WTC11 (cell line): ENCODE data around the gene WFDC1. TPM values are rescaled to one million over a fixed set of nuclear protein-coding genes. Genes with fewer than 3 reads are reported as not detected.

ENCODE experiments used
- ATAC-seq: fragments of 200-7000 bp; cut with Tn5 transposase; 2 replicates; pipeline ENCODE4 v1.10.0; 2021; ENCODE audit warnings: mild to moderate bottlenecking, moderate library complexity
- CTCF ChIA-PET: fragments of 300-600 bp; sonication (Branson Sonifier 250); formaldehyde crosslinking; loops from one replicate; lab custom pipeline; 2021; ENCODE audit warnings: antibody characterized with exemption; lab: Charles Lee
- POLR2A ChIA-PET: fragments of 350-600 bp; sonication (Branson Sonifier 250); formaldehyde crosslinking; loops from one replicate; lab custom pipeline; 2021; ENCODE audit warnings: antibody characterized with exemption; lab: Charles Lee
- DNase-seq: peaks from one replicate; pipeline ENCODE4 v3.0.0; 2021; ENCODE audit warnings: low spot score
- H3K27ac Mint-ChIP-seq: 2 replicates; pipeline ENCODE4 v1.8.0; 2021; ENCODE audit warnings: mixed read lengths
- H3K27me3 Mint-ChIP-seq: 2 replicates; pipeline ENCODE4 v1.8.0; 2021; ENCODE audit warnings: low read depth, mild to moderate bottlenecking, moderate library complexity, mixed read lengths
- H3K36me3 Mint-ChIP-seq: 2 replicates; pipeline ENCODE4 v1.8.0; 2021; ENCODE audit warnings: mixed read lengths
- H3K4me1 Mint-ChIP-seq: 2 replicates; pipeline ENCODE4 v1.8.0; 2022; ENCODE audit warnings: mixed read lengths
- H3K4me3 Mint-ChIP-seq: 2 replicates; pipeline ENCODE4 v1.8.0; 2021; ENCODE audit warnings: mild to moderate bottlenecking, moderate library complexity, mixed read lengths
- H3K9me3 Mint-ChIP-seq: 2 replicates; pipeline ENCODE4 v1.8.0; 2021; ENCODE audit warnings: mixed read lengths
- AR ChIP-seq: fragments of 250-450 bp; sonication (Bioruptor Pico); IDR thresholded peaks from 2 replicates; pipeline ENCODE4 v1.9.0; 2021; ENCODE audit warnings: mild to moderate bottlenecking
- ARID4B ChIP-seq: sonication (generic); formaldehyde crosslinking; IDR thresholded peaks from 2 replicates; pipeline ENCODE4 v1.8.0; 2023; ENCODE audit warnings: missing genetic modification reagents, mild to moderate bottlenecking, borderline replicate concordance
- ATF2 ChIP-seq: sonication (generic); formaldehyde crosslinking; IDR thresholded peaks from 2 replicates; pipeline ENCODE4 v1.8.1; 2022; ENCODE audit warnings: low read depth, missing genetic modification reagents, borderline replicate concordance
- CDX4 ChIP-seq: fragments of 250-450 bp; sonication (Bioruptor Pico); IDR thresholded peaks from 2 replicates; pipeline ENCODE4 v1.9.0; 2021; ENCODE audit warnings: moderate library complexity, mild to moderate bottlenecking, inconsistent platforms, borderline replicate concordance
- CTCF ChIP-seq: fragments of 200-600 bp; IDR thresholded peaks from 2 replicates; pipeline ENCODE4 v1.8.0; 2022; ENCODE audit warnings: antibody characterized with exemption
- MLX ChIP-seq: sonication (generic); formaldehyde crosslinking; IDR thresholded peaks from 2 replicates; pipeline ENCODE4 v1.8.1; 2023; ENCODE audit warnings: mild to moderate bottlenecking, missing genetic modification reagents, moderate library complexity
- OVOL2 ChIP-seq: fragments of 250-450 bp; sonication (Bioruptor Pico); IDR thresholded peaks from 2 replicates; pipeline ENCODE4 v1.9.0; 2021; ENCODE audit warnings: mild to moderate bottlenecking, borderline replicate concordance
- SP1 ChIP-seq: sonication (generic); formaldehyde crosslinking; conservative IDR thresholded peaks from 2 replicates; pipeline ENCODE4 v1.8.1; 2022; ENCODE audit warnings: missing genetic modification reagents
- STAT6 ChIP-seq: sonication (generic); formaldehyde crosslinking; conservative IDR thresholded peaks from 2 replicates; pipeline ENCODE4 v1.8.1; 2023; ENCODE audit warnings: mild to moderate bottlenecking, low read depth, missing genetic modification reagents, moderate library complexity
- TP53 ChIP-seq: sonication (generic); formaldehyde crosslinking; IDR thresholded peaks from 2 replicates; pipeline ENCODE4 v1.8.1; 2023; ENCODE audit warnings: mild to moderate bottlenecking, missing genetic modification reagents
- ZNF423 ChIP-seq: fragments of 250-450 bp; sonication (Bioruptor Pico); IDR thresholded peaks from 2 replicates; pipeline ENCODE4 v2.1.2; 2022; ENCODE audit warnings: mild to moderate bottlenecking, moderate library complexity
- ZNF425 ChIP-seq: fragments of 250-450 bp; sonication (Bioruptor Pico); conservative IDR thresholded peaks from 2 replicates; pipeline ENCODE4 v1.9.0; 2021; ENCODE audit warnings: mild to moderate bottlenecking
- total RNA-seq: library from RNA; stranded (reverse); gene quantifications from 3 replicates; pipeline ENCODE4 v1.2.3, GENCODE V29; 2021

WFDC1 gene
- total RNA-seq, 1 experiment from 2014 or later, result 0.50 TPM

GRCh38 chr16:84322749-84323148 lies 28.1 kb downstream of the WFDC1 start:
- Mint-ChIP-seq H3K4me1 (no peaks in the 10 kb centered on the region), H3K9me3 (peaks cover 2% of the 10 kb centered on the region; the same call in 1 of the 2 replicates), H3K4me3 (no peak overlapping the region), H3K36me3 (no peaks in the 10 kb centered on the region), H3K27me3 (no peaks in the 10 kb centered on the region; the same call in 1 of the 2 replicates), H3K27ac (no peak overlapping the region)
- TF ChIP-seq AR (CRISPR knock-in tag) (no peak), CDX4 (CRISPR knock-in tag) (no peak), ZNF423 (CRISPR knock-in tag) (no peak), STAT6 (CRISPR knock-in tag) (no peak), SP1 (CRISPR knock-in tag) (no peak), ATF2 (CRISPR knock-in tag) (no peak), ZNF425 (CRISPR knock-in tag) (no peak), ARID4B (CRISPR knock-in tag) (no peak), TP53 (CRISPR knock-in tag) (no peak), CTCF (no peak), MLX (no peak), OVOL2 (CRISPR knock-in tag) (no peak)
- DNase-seq (no peak), ATAC-seq (no peak)
- ChIA-PET CTCF (no interaction called here), POLR2A (no interaction called here)
